GM19467 (cell line): ENCODE results near the gene ADGRG1.
"Not testable (repeated sequence)": the region's sequence is repeated elsewhere in the genome, so short reads cannot be mapped to it uniquely, and the experiment has no call there.

Experiments used
- ATAC-seq: cut with Tn5 transposase; IDR thresholded peaks from one replicate; pipeline ENCODE4 v1.9.1; 2021; ENCODE audit warnings: mild to moderate bottlenecking, moderate library complexity; ENCODE audit not compliant: unreplicated experiment

ADGRG1 gene

DNA sequence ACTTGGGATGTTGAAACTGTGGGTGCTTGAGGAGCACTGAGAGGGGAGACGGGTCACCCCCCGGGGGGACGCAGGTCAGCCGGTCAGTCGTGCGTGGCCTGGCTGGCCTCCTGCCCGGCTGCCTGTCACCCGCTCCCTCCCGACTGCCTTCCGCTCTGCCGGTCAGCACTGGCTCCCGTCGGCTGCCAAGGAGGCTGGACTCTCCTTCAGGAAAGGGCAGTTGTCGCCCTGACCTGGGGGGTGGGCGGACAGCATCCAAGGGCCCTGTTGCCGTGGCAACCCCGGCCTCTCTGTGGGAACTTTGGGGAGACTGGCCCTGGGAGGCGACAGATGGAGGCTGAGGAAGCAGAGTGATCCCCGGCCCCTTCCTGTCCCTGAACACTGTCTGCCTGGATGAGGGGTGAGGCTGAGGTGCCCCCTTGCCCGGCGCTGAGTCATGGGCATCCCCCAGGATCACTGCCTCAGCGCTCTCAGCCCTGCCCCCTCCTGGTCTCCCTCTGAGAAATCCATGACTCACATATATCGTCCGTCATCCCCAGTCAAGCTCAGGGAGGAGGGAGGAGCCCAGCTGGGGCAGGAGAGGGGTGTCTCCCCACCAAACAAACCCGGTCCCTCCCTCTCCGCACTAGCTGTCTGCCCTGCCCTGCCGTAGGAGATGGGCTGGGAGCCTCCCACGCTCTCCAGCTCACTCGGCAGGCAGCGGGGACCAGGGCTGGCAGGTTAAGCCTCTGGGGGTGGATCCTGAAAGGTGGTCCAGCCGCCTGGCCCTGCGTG is at the start of gene ADGRG1:
TSS of gene ADGRG1 (plus strand) at position 623 of the 774 bp plus-strand sequence. CDS start 21,658 bp downstream, outside the sequence.
- ATAC-seq, result no peak

DNA sequence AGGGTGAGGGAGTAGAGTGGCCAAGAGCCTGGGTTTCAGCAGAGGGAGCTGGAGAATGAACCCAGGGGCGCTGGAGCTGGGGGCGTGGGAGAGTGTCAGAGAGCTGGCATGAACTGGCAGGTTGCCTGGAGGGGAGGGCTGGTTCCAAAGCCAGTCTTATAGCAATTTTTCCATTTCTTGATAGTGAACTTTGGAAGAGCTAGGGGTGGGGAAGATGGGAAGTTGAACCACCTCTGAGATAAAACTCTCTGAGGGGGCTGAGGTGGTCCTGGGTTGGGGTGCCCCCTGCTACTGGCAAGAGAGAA is 49.1 kb upstream of the ADGRG1 start:
- ATAC-seq, result no peak

DNA sequence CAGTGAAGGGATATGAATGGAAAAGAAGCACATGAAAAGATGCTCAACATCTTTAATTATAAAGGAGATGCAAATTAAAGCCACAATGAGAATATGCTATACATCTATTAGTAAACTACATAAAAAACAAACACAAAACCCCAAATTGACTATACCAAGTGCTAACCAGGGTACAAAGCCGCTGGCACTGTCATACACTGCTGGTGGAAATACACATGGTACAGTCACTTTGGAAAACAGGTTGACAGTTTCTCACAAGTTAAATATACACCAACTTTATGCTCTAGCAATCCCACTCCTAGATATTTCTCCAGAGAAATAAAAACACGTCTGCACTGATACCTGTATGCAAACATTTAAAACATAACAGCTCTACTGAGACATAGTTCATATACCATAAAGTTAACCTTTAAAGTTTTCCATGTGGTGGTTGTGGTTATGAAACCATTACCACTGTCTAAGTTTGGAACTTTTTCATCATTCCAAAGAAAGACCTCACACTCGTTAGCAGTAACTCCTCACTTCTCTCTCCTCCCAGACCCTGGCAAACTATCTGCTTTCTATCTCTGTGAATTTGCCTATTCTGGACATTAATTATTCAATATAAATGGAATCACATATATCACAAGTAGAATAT is 43.3 kb upstream of the ADGRG1 start:
- ATAC-seq, result no peak

DNA sequence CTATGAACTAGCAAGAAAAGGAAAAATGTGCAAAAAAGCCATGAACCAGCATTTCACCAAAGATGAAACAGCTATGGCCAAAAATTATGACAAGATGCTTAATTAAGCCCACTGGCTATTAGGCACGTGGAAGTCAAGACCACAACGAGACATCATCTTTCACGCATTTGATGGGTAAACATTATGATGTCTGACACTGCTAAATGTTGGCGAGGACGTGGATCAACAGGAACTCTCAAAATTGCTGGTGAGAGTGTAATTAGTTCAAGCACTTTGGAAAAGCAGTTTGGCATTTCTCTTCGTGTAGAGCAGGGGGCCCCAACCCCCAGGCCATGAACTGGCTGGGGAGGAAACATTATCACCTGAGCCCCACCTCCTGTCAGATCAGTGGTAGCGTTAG is 39.6 kb upstream of the ADGRG1 start:
- ATAC-seq, result no peak

DNA sequence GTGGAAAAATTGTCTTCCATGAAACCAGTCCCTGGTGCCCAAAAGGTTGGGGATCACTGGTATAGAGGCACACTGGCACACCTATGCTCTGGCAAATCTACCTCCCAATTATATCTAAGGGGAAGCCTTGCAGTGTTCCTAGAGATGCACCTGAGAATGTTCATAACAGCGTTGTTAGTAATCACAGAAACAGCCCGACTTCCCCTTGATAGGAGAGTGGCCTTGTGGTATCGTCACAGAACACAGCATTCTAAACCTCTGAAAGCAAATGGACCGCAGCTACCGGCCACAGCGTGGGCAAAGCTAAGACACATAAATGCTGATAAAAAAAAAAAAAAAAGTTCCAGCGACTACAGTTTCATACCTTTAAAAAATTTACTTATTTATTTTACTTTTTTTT is 39.1 kb upstream of the ADGRG1 start:
- no peak for ATAC-seq

DNA sequence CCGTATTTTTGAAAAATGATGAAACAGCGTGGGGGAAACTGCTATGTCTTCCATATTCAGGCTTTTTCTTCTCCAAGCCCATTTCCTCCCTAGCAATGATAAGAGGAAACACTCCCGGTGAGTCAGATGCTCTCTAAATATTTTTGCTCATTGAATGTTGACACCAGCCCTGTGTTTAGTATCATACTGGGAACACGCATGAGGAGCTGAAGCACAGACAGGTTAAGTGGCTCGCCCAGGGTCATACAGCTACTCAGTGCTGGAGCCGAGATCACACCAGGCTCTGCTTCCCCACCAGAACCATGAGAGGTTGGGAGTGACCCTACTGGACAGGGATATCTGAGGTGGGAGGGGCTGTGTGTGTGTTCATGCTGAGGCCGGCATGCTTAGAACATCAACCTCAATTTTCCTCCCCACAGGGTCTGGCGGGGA is 37.8 kb upstream of the ADGRG1 start:
- ATAC-seq, result no peak

DNA sequence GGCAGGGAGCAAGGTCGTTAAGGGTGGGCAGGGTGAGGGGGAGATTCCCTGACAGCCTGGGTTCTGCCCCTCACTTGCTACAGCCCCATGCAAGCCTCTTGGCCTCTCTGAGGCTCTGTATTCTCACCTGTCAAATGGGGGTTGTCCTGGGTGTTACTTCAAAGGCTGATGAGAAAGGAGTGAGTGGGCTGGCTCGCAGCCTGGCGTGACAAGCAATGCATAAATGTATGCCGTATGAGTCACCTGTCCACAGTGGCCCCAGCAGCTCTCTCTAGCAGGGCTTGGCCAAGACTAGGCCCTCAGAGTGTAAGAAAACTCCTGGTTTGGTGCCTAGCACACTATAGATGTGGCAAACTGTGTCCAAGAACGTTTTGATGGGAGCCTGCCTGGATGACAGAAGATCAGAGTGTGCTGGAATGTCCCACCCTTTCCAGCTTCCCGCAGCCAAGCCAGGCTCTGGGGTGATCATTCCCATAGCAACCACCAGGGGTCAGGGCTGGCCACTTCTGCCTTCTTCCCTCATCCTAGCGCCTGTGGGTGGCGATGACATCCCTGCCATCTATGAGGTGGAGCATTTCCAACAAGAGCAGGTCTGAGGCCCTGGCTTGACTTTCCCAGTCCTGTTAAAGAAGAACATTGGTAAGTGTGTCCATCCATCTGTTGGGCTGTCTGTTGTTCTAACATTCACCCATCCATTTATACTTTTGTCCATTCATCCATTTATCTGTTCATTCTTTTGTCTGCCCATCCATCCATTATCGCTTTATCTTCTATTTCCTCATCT is 37.2 kb upstream of the ADGRG1 start:
- peak; percentile 61 for ATAC-seq

DNA sequence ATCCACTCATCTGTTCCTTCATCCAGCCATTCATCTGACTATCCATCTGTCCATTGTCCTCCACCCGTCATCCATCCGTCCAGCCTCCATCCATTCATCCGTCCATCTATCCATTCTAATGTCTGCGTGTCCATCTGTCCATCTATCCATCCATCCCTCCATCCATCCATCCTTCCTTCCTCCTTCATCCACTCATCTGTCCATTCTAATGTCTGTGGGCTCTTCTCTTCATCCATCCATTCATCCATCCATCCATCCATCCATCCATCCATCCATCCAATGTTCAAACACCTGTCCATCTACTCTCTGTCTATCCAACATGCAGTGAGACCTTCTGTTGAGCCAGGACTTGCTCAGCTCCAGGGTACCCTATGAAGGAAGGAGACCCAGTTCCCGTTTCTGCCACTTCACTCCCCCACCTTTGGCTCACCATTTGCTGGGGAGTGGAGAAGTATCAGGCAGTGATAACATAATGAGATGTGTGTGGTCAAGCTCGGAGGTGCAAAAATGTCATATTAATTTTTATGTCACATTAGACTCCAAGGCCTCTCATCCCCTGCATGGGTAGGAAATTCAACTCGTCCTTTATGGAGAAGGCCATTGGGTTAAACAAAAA is 36.5 kb upstream of the ADGRG1 start:
- ATAC-seq, result no peak

DNA sequence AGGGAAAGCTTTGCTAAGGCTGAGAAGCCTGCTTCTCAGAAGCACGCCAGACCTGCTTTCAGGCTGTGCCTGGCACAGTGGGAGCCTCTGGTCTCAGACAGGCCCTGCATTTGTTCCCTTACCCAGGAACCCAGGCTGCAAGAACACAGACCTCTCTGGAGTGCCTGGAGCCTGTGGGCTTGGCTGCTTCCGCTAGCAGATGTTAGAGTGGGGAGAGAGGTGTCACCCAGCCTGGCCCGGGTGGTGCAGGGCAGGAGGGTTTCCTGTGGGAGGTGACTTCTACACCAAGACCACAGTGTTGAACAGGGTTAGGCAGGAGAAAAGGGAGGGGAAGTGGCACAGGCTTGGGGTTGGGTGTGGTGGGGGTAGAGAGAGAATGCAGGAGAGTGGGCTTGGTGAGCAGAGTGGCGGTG is 35.8 kb upstream of the ADGRG1 start:
- no peak for ATAC-seq

DNA sequence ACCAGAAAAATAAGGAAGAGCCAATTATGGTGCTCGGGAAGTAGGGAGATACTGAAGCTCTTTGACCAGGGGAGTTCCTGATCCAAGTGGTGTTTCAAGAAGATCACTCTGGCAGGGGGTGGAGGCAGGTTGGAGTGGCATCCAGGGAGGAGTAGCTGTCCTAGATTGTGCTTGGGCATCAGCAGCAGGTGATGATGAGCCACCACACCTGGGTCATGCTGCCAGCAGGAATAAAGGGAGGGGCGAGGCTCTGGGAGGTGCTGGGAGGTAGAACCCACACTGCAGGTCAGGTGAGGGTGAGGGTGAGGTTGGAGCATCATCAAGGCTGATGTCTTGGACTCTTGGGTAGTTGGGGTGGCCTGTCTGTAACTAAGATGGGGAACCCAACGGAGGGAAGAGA is 35.4 kb upstream of the ADGRG1 start:
- no peak for ATAC-seq

DNA sequence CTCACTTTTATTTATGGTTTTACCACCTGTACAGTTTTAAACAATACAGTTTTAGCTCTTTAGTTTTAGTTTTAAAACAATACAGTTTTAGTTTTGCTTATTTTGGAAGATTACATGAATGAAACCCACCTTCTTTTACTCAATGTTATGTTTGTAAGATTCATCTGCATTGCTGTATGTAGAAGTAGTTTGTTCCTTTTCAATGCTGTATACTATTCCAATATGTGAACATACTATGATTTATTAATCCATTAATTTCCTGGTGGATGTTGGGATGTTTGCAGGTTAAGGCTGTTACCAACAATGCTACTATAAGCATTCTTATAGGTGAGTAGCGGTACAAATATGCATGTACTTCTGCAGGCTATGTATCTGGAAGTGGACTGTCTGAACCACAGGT is 34.4 kb upstream of the ADGRG1 start:
- ATAC-seq, result no peak

DNA sequence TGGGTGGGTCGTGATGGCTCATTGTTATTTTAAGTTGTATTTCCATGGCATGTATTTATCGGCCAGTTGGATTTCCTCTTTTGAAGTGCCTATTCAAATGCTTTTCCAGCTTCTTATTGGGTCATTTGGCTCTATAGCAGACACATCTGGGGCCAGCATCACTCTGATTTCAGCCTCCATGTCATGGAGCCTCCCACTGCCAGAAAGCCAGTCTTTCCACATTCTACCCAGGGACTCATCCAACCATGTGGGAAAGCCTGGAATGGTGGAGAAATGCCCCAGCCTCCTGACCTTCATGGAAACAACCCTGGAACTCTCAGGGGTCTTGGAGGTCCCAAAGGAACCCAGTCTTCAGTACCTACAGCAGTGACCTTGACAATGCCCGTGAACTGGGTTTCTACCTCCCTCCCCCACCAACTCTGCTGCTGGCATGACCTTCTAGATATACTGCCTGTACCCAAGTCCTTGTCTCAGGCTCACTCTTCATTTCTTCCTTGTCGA is 33.8 kb upstream of the ADGRG1 start:
- no peak for ATAC-seq

DNA sequence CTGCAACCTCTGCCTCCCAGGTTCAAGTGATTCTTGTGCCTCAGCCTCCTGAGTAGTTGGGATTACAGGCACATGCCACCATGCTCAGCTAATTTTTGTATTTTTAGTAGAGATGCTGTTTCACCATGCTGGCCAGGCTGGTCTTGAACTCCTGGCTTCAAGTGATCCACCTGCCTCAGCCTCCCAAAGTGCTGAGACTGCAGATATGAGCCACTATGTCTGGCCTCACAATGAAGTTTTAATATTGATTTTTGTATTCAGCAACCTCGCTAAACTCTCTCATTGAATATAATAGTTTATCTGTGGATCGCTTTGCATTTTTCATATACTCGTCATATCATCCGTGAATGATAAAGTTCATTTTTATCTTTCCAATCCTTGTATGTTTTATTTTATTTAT is 32.2 kb upstream of the ADGRG1 start:
- ATAC-seq, result not testable (repeated sequence)

DNA sequence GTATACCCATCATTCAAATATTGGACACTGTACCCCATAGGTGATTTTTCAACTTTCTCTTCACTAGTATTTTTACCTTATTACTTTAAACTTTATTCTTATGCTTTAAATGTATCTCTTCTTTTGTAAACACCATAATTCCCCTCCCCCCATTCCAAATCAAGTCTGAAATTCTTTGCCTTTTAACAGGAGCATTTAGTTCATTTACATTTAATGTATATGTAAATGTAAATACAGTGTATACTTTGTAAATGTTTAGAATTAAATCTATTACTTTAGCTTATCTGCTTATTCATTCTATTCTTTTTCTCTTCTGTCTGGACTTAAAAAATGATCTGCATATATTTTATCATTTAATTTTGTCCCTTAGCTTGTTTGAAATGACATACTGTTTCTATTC is 30.0 kb upstream of the ADGRG1 start:
- no peak for ATAC-seq

DNA sequence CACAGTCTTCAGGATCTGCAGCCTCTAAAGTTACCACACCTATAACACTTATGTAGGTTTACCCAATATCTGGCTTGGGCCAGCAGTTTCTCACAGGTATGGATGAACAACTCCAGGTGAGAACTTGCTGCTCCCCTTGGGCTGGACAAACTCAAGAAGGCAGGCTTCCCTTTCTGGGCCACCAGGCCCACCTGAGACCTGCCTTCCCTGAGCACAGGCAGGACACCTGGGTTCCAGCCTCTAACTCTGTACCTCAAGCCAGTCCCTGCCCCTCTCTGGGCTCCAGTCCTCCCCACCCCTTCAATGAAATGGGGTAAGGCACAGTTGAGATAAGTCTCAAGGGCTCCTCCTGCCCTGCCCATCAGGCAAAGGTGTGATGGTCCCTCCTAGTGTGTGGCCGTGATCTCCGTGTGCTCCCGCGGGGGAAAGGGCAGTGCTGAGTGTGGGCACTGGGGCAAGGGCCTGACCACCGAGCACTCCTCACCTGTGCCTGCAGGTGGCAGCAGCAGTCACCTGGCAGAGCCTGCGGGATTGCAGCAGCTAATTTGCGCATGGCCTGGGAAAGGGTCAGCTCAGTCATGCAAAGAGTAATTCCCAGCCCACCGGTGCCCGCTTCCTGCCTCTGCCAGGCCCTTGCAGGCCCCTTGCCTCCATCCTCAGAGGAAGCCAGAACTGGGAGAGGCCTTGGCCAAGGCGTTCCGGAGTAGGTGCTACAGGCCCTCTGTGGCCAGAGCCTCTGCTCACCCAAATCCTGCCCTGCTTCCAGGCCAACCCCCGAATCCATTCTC is 28.2 kb upstream of the ADGRG1 start:
- ATAC-seq, result no peak

DNA sequence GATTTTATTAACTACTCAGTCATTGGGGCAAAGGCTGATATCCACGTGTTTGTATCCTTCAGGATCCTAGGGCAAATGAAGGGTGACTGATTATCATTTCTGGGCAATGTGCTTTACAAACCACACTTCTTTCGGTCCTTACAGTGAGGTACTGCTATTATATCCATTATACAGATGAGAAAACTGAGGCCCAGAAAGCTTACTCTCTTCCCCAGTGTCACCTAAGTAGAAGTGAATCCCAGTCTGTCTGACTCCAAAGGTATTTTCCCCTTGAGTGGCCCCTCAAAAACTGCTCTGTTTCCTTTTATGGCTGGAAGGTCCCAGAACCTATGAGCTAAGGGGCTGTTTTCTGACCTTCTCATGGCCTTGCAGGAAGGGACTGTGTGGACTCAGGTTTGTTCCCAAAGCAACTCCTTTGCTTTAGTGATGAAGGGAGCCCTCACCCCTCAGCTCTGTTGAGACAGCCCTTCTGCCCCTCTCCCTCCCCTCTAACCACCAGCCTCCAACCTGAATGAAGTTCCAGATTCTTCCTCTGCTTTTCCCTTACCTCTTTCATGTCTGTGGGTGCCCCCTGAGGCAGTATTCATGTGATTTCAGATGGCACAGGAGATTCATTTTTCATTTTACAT is 27.4 kb upstream of the ADGRG1 start:
- no peak for ATAC-seq

DNA sequence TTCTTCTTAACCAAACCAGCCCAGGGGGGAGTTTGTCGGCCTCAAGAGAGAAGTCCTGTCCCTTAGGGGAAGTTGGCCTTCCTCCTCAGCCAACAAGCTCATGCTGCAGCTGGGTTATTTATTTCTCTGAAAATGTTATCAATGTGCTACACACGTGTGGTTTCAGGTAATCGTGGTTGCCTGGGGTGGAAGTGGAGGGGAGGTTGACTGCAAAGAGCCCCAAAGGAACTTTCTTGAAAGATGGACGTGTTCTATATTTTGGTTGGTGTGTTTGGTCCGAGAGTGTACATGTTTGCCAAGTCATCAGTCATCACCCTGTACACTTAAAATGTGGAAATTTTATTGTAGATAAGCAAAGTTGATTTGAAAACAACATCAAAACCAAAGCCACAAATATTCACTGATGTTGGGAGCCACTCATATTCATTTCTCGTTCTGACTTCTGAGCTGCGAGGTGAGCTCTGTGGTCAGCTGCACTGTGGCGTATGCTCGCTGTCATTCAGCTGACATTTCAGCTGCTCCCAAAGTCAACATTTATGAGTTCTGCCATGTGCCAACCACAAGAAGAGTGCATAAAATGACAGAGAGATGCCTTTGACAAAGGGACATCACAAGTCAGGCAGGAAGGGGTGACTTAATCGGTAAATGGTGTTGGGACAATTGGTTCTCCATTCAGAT is 26.5 kb upstream of the ADGRG1 start:
- peak; percentile 81 for ATAC-seq

DNA sequence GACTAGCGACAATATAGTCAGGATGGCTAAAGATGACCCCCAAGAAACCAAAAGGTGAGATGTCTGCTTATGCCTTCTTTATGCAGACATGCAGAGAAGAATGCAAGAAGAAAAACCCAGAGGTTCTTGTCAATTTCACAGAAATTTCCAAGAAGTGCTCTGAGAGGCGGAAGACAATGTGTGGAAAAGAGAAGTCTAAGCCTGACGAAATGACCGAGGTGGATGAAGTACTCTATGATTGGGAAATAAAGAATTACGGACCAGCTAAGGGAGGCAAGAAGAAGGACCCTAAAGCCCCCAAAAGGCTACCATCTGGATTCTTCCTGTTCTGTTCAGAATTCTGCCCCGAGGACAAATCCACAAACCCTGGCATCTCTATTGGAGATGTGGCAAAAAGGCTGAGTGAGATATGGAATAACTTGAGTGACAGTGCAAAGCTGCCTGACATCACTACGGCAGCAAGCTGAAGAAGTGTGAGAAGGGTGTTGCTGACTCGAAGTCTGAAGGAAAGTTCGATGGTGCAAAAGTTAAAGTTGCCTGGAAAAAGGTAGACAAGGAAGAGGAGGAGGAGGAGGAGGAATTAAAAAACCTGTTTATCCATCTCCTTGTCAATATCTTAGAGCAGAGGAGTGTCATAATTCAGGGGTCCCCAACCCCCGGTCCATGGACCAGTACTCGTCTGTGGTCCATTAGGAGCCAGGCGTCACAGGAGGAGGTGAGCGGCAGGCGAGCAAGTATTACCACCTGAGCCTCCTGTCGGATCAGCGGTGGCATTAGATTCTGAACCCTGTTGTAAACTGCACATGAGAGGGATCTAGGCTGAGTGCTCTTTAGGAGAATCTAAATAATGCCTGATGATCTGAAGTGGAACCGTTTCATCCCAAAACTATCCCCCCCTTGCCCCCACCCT is 25.1 kb upstream of the ADGRG1 start:
- no peak for ATAC-seq
